HFFc6 (cell line): ENCODE measurements around the gene CLDN22. TPM values are rescaled to one million over a fixed set of nuclear protein-coding genes. Genes with fewer than 3 reads are reported as not detected.

Experiments
- DNase-seq: peaks from one replicate; pipeline ENCODE4 v3.0.0-alpha.2; 2018
- H3K27ac Mint-ChIP-seq: 2 replicates; pipeline ENCODE4 v1.8.0; 2020; ENCODE audit warnings: mild to moderate bottlenecking, mixed read lengths
- H3K27me3 Mint-ChIP-seq: 2 replicates; pipeline ENCODE4 v1.8.0; 2021; ENCODE audit warnings: mild to moderate bottlenecking, moderate library complexity, mixed read lengths; ENCODE audit not compliant: insufficient read depth
- H3K36me3 Mint-ChIP-seq: 2 replicates; pipeline ENCODE4 v1.8.0; 2021; ENCODE audit warnings: low read depth, mixed read lengths
- H3K4me1 Mint-ChIP-seq: 2 replicates; pipeline ENCODE4 v1.8.0; 2020; ENCODE audit warnings: low read depth, mixed read lengths
- H3K4me3 Mint-ChIP-seq: 2 replicates; pipeline ENCODE4 v1.8.0; 2020; ENCODE audit warnings: mild to moderate bottlenecking, moderate library complexity, mixed read lengths
- H3K9me3 Mint-ChIP-seq: 2 replicates; pipeline ENCODE4 v1.8.0; 2020; ENCODE audit warnings: mild to moderate bottlenecking, mixed read lengths
- total RNA-seq, 6 experiments: library from RNA; stranded (reverse); fragmentation: NEBNext Ultra II Directional; extraction: Animal tissue kit (Norgen Biotek cat#: 25700); gene quantifications; 2 replicates in 1 of 6; 3 replicates in 5 of 6; pipeline ENCODE4 v1.2.3, GENCODE V29; 2021
- TF ChIP-seq, protein P1 (sequence below): fragments of 200-600 bp; sonication (generic); IDR thresholded peaks from 2 replicates; pipeline ENCODE4 v1.5.0; 2021; ENCODE audit warnings: antibody characterized with exemption, mild to moderate bottlenecking

The CLDN22 gene
- total RNA-seq, 6 experiments from 2014 or later, result not detected

DNA sequence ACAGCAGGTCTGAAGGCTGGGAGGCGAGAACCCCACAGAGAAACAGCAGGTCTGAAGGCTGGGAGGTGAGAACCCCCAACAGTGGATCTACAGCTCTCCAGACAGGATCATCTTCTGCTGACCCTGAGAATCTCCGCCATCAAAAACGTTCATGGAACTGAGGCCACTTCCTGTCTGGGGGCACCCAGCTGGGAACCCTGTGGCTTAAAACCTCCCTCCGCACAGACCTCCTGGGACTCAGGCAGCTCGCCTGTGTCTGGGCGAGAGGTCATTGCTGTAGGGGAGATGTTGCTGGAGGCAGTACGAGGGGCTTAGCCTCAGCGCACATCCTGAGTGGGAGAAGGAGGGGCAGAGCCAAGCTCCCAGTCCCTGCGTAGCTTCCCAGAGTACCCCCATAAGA lies 17.3 kb upstream of the CLDN22 start:
- H3K9me3 Mint-ChIP-seq, result peaks cover 10% of the 10 kb centered on the region; the same call in 1 of the 2 replicates

DNA sequence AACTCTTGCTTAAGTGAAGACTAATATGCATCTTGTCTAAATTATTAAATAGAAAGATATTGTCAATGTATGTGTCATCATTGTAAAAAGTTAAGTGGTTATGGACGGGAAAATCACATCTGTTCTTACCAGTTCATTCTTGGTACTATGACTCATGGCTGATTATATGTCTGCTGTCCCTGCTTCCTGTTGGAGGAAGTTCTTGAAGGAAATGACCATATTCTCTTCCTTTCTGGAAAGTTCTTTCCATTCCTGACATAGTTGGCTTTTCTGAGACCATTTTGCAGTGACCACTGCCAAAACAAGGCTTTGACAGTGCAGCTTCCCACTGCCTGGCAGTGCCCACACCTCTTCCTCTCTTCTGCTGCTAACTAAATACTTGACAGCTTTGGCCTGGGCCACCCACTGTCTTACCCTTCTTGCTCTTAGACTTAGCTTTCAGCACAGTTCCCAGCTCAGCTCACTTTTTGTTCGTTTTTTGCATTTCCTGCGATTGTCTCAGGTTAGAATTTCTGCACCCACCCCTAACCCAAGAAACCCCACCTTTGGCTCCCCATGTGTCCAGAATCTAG lies 15.4 kb upstream of the CLDN22 start:
- peaks cover 14% of the 10 kb centered on the region for H3K36me3 Mint-ChIP-seq
- H3K27me3 Mint-ChIP-seq, result peaks cover 7% of the 10 kb centered on the region
- peak; percentile 92 for DNase-seq
- TF ChIP-seq, protein P1, sequence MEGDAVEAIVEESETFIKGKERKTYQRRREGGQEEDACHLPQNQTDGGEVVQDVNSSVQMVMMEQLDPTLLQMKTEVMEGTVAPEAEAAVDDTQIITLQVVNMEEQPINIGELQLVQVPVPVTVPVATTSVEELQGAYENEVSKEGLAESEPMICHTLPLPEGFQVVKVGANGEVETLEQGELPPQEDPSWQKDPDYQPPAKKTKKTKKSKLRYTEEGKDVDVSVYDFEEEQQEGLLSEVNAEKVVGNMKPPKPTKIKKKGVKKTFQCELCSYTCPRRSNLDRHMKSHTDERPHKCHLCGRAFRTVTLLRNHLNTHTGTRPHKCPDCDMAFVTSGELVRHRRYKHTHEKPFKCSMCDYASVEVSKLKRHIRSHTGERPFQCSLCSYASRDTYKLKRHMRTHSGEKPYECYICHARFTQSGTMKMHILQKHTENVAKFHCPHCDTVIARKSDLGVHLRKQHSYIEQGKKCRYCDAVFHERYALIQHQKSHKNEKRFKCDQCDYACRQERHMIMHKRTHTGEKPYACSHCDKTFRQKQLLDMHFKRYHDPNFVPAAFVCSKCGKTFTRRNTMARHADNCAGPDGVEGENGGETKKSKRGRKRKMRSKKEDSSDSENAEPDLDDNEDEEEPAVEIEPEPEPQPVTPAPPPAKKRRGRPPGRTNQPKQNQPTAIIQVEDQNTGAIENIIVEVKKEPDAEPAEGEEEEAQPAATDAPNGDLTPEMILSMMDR, result no peak
- peak overlapping the region; percentile 87 for H3K27ac Mint-ChIP-seq
- H3K4me3 Mint-ChIP-seq, result peak overlapping the region; percentile 7; the same call in 1 of the 2 replicates
- H3K9me3 Mint-ChIP-seq, result peaks cover 10% of the 10 kb centered on the region; the same call in 1 of the 2 replicates
- peaks cover 37% of the 10 kb centered on the region for H3K4me1 Mint-ChIP-seq

More for the DNA sequence above, 17.3 kb upstream of the CLDN22 start:
- Mint-ChIP-seq H3K27ac (no peak overlapping the region), H3K4me3 (no peak overlapping the region), H3K36me3 (peaks cover 14% of the 10 kb centered on the region), H3K27me3 (peaks cover 8% of the 10 kb centered on the region), H3K4me1 (peaks cover 37% of the 10 kb centered on the region)
- no peak for DNase-seq
- TF ChIP-seq, protein P1, result no peak

DNA sequence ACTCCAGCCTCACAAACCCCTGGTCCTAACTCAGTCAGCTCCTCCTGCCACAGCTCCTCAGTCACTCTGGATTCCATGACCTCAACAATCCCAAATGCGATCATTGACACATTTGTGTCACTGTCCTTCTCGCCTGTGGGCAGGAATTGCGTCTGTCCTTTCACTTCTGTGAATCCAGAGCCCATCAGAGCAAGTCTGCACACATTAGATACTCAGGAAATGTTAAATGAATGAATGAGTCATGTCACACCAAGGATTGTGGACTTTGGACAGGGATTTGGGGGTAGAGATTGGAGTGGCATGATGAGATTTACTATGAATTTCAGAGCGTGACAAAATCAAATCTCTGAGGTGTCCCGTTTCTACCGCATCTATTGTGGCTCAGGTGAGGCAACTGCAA lies 13.9 kb upstream of the CLDN22 start:
- H3K36me3 Mint-ChIP-seq, result peaks cover 24% of the 10 kb centered on the region
- H3K27ac Mint-ChIP-seq, result peak overlapping the region; percentile 37; the same call in 1 of the 2 replicates
- no peak for DNase-seq
- H3K27me3 Mint-ChIP-seq, result peaks cover 7% of the 10 kb centered on the region
- H3K4me1 Mint-ChIP-seq, result peaks cover 40% of the 10 kb centered on the region
- TF ChIP-seq, protein P1, result no peak
- peaks cover 10% of the 10 kb centered on the region for H3K9me3 Mint-ChIP-seq
- H3K4me3 Mint-ChIP-seq, result no peak overlapping the region

DNA sequence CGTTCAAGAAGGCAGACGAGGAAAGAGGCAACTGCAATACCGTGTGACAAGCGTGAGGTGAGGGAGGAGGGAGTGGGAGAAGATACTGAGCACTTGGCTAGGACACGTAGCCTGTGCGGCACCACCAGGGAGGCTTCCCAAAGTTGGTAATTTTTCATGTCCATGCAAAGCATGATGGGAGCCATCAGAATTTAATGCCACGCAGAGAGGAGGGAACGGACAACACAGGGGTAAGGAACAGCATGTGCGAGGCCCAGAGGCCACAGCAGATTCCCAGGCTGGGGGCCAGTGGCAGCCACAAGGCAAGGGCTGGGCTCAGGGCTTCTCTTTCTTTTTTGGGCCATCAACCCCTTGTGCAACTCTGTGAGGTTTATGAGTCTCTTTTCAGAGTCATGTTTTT lies 13.1 kb upstream of the CLDN22 start:
- H3K27ac Mint-ChIP-seq, result peak overlapping the region; percentile 31; the same call in 1 of the 2 replicates
- DNase-seq, result no peak
- peaks cover 25% of the 10 kb centered on the region for H3K36me3 Mint-ChIP-seq
- no peak overlapping the region for H3K4me3 Mint-ChIP-seq
- peaks cover 46% of the 10 kb centered on the region for H3K4me1 Mint-ChIP-seq
- H3K9me3 Mint-ChIP-seq, result peaks cover 10% of the 10 kb centered on the region
- H3K27me3 Mint-ChIP-seq, result peaks cover 7% of the 10 kb centered on the region
- TF ChIP-seq, protein P1, result no peak

DNA sequence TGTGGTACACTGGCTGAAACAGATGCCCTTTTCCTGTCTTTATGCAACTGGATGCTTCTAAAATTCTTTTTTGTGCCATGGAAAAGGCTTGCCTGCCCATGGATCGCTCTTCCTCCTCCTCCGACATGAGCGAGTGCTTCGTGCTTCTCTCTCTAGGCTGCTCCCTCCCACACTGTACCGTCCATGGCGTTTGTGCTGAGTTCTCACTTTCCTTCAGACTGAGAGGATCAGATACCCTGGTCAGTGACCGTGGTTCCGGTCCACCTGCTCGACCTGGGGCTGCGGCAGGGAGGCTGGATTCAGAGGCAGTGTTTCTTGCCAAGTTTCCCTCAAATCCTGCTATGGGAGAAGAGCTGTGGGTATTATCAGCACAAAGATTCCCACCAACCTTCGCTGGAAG lies 12.4 kb upstream of the CLDN22 start:
- Mint-ChIP-seq H3K4me3 (no peak overlapping the region), H3K4me1 (peaks cover 44% of the 10 kb centered on the region), H3K36me3 (peaks cover 25% of the 10 kb centered on the region), H3K27ac (no peak overlapping the region), H3K27me3 (peaks cover 5% of the 10 kb centered on the region), H3K9me3 (peaks cover 10% of the 10 kb centered on the region)
- no peak for DNase-seq
- TF ChIP-seq, protein P1, result no peak
